ENCODE measurements around the gene RNF8. TPM values are rescaled to one million over a fixed set of nuclear protein-coding genes. Genes with fewer than 3 reads are reported as not detected.

RNF8 gene
- total and polyA plus RNA-seq, 2 of the 4 experiments (the other 2 are of a cell fraction): 16.5 to 17.9 TPM

DNA sequence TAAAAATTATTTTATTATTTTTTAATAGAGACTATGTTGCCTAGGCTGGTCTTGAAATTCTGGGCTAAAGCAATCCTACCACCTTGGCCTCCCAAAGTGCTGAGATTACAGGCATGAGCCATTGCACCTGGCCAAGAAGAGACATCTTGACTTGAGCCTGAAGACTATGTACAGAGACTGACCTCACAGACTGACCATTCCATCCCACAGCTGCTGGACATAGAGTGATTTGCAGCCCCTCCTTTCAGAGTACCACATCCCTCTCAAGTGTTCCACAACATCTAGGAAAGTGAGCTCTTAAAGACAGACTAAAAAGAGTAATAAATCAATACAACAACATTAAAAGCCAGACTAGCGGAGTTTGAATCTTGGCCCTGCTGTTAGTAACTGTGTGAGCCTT lies 39.0 kb downstream of the RNF8 start:
- H4K91ac ChIP-seq (ENCODE audit: insufficient read depth, low read depth, low read length): no peak overlapping the region
- in situ Hi-C loops (cut with MboI; ENCODE audit: low sequenced_read_pairs) (no loop called here), dilution Hi-C loops (cut with HindIII; ENCODE audit: low sequenced_read_pairs, unreplicated experiment) (no loop called here), intact Hi-C loops (cut with micrococcal nuclease) (no loop called here)
- no peak overlapping the region for H3K23ac ChIP-seq (ENCODE audit: low read depth, low read length)
- no peak overlapping the region for H3K14ac ChIP-seq (replicated peaks; ENCODE audit: low read depth, low read length)
- H3K18ac ChIP-seq (ENCODE audit: low read depth, low read length): no peak overlapping the region
- peaks cover 3% of the 10 kb centered on the region; the same call in 1 of the 2 replicates for H3K27me3 ChIP-seq (ENCODE audit: control insufficient read depth, insufficient read depth, low read length)
- no peaks in the 10 kb centered on the region for H3K9me3 ChIP-seq (ENCODE audit: control insufficient read depth, insufficient read depth, low read length)
- H3K4me3 ChIP-seq (ENCODE audit: insufficient read depth, low read depth, low read length): no peak overlapping the region
- WGBS, 2 experiments (ENCODE audit: extremely low coverage in 2 of 2, insufficient read length in 1 of 2): no CpG with 5 or more reads among the region's 1 CpG
- no peaks in the 10 kb centered on the region for H4K20me1 ChIP-seq (ENCODE audit: insufficient read depth, low read length)
- no peak overlapping the region for H3K56ac ChIP-seq (ENCODE audit: extremely low read depth, insufficient read depth, low read length)
- H2BK120ac ChIP-seq (ENCODE audit: low read depth, low read length): no peak overlapping the region
- no peak overlapping the region for H4K5ac ChIP-seq (ENCODE audit: low read depth, low read length)
- H3K9me1 ChIP-seq (ENCODE audit: insufficient read depth, low read length): 0 out of 2 replicates have a peak, but pooled peaks cover 3% of the 10 kb centered on the region
- H2BK20ac ChIP-seq (ENCODE audit: low read depth, low read length): no peak overlapping the region
- H4K8ac ChIP-seq (ENCODE audit: low read depth in 2 of 2, low read length in 2 of 2): no peak overlapping the region
- no peak overlapping the region for H2AK5ac ChIP-seq (ENCODE audit: low read depth, low read length)
- POLR2A ChIA-PET (ENCODE audit: unreplicated experiment): no interaction called here
- H3K4me2 ChIP-seq (ENCODE audit: low read depth, low read length): no peak overlapping the region
- BruUV-seq (replicated peaks): no TSS peak
- no peak overlapping the region for H3K4ac ChIP-seq (ENCODE audit: low read depth, low read length)
- no peak overlapping the region for H3K9ac ChIP-seq (ENCODE audit: low read depth, low read length)
- no peak overlapping the region for H2AK9ac ChIP-seq (replicated peaks; ENCODE audit: low read depth, low read length, poor library complexity)
- no peak overlapping the region for H2BK5ac ChIP-seq (ENCODE audit: low read depth, low read length, poor library complexity, severe bottlenecking)
- TF ChIP-seq BHLHE40 (IDR thresholded peaks at IDR 0.05; ENCODE audit: low read depth, low read length) (no peak), POLR2A (IDR thresholded peaks at IDR 0.05; ENCODE audit: low read depth, low read length) (no peak), RAD21 (IDR thresholded peaks at IDR 0.05; ENCODE audit: low read length) (no peak), SMC3 (IDR thresholded peaks at IDR 0.05; ENCODE audit: low read depth, low read length) (no peak), NFE2L2 (IDR thresholded peaks at IDR 0.05; ENCODE audit: low read depth, low read length) (no peak), MXI1 (IDR thresholded peaks at IDR 0.05; ENCODE audit: borderline replicate concordance, low read depth, low read length) (no peak)
- CTCF ChIA-PET: no interaction called here
- H3K79me1 ChIP-seq (ENCODE audit: low read depth in 1 of 2, low read length in 2 of 2): no peaks in the 10 kb centered on the region; a peak in 1 of 4 replicates
- DNase-seq: no peak
- ATAC-seq (ENCODE audit: low read depth): no peak
- no peak overlapping the region for H3K27ac ChIP-seq (ENCODE audit: insufficient read depth, low read length)
- H3K36me3 ChIP-seq (ENCODE audit: control insufficient read depth, insufficient read depth, low read length): peaks cover 31% of the 10 kb centered on the region
- no peak overlapping the region for H2AFZ ChIP-seq (replicated peaks; ENCODE audit: low read length, poor library complexity)
- H2BK15ac ChIP-seq (ENCODE audit: low read depth, low read length): no peak overlapping the region
- H3K4me1 ChIP-seq (ENCODE audit: control insufficient read depth, insufficient read depth, low read length): no peaks in the 10 kb centered on the region

All from IMR-90 (cell line).